Fibroblast of skin of right biceps (primary cell): ENCODE data around the gene ABHD16A.

Experiments used
- DNase-seq: peaks from one replicate; pipeline ENCODE4 v3.0.0-alpha.2; 2013

ABHD16A gene

GRCh38 chr6:31730631-31731086, 27.5 kb upstream of the ABHD16A start:
- no peak for DNase-seq

DNA sequence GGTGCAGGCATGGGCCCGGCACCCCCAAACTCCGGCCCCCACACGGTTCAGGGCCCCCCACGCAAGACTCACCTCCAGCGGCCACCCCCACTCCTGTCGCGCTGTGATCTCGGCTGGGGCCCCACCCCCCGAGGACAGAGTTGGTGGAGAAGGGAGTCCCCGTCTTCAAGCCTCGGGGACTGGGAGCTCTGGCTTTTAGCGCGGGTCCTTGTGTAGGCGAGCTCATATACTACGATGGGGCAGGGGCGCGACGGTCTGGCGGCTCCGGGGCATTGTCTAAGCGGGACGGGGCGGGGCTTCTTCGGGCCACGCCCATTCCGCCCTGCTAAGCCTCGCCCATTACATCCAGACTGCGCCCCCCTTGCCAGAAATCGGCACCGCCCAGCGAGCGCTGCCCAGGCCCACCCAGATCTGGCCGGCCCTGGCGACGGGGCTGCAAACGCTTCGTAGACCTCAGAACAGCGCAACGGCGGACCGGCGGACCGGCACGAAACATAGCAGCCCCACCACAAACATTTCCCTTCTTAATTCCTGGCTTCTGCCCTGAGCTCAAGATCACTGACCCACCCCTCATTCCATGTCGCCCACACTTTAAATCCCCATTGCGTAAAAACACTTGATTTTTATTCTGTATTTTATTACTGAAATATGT, 27.0 kb upstream of the ABHD16A start:
- peak; percentile 90 for DNase-seq

DNA sequence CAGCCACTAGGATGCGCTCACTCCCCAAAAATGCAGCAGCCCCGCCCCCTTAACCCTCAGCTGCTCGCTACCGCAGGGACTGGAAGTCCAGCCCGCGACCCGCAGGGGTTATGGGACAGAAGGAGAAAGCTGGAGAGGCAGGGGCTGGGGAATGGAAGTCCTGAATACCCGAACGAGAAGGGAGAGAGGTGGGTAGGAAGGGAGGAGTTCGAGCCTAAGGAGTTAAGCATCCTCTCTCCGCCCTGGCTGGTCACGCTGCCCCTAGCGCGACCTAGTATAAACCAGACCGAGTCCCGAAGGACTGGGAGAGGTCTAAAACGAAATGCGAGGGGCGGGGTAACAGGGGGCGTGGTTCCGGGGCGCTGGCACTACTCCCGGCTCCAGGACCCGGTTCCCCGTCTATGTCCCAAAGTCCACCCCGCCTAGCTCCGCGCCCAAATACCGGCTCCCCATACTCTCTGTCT, 26.4 kb upstream of the ABHD16A start:
- peak; percentile 82 for DNase-seq

GRCh38 chr6:31728767-31729514, 25.8 kb upstream of the ABHD16A start, which contains the start of gene DDAH2:
Gene DDAH2, minus strand, starts transcription at chr6:31729299. Its CDS starts 138 bp downstream, at chr6:31729161.
- no peak for DNase-seq

DNA sequence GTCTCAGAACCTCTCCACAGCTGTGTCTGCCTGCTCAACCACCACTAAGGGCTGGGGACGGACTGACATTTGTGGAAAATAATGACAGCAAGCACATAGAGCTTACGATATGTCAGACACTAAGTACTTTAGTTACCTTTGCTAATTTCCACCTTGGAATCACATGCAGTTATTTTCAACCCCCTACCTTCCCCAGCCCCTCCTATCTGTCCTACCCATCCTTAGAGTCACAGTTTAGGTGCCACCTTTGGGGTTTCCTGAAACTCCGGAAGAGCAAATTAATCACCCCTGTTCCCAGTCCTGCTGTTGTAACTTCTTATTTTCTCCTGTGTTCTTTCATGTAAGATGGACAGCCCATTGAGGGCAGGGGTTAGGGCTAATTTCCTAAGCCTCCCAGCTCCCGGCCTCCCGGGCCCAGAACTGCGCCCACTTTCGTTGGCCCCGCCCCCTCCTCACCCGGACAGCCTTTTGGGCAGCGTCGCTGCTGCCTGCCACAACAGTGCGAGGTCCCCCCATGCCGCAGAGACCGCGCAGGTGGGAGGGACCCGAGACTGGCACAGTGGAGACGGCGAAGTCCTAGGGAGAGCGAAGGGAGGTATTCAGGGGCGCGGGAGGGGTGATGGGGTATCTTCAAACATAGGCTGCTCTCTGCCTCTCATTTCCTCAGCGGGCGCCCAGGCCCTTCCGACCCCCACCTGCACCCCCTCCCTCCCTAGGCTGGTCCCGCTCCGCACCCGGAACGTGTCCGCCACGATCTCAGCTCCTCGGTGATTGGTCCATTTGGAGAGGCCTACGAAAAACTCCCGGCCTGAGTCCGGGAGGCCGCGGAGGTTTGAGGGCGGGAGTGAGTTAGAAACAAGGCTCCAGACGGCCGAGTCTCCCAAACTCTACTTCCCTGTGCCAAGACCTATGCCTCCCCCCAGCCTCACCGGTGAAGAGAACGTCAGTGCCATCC, 24.9 kb upstream of the ABHD16A start:
- no peak for DNase-seq

GRCh38 chr6:31727034-31727716, 24.1 kb upstream of the ABHD16A start:
- DNase-seq = no peak

DNA sequence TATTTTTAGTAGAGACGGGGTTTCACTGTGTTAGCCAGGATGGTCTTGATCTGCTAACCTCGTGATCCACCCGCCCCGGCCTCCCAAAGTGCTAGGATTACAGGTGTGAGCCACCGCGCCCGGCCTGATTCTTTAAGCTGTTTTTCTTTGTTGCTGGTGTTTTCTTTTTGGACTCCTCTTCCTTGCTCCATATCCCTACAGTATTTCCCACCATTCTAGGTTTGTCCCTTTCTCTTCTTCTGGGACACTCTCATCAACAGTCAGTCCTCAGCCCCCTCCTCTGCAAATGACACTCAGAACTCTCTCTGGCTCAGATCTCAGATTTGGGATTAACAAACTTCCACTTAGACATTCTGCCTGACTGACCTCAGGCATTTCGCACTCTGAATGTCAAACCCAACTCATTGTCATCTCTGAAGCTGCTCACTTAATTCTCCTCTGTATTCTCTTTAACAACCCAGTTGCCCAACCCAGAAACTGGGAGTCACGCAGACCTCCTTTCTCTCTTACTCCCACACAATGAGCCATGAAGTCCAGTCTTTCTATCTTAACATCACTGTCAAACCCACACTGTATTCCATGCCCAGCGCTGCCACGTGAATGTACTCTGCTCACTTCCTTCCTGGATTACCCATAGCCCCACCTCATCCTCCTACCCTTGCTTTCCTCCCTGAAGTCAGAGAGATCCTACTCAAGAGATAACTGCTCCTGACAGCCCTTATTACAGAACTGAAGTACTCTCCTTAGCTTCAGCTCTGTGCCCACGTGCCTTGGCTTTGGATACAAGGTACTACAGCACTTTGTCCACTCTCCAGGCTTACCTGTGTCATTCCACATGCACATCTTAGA, 22.6 kb upstream of the ABHD16A start:
- no peak for DNase-seq

- no peak for DNase-seq
Measured at GRCh38 chr6:31723980-31724691, 21.0 kb upstream of the ABHD16A start.

DNA sequence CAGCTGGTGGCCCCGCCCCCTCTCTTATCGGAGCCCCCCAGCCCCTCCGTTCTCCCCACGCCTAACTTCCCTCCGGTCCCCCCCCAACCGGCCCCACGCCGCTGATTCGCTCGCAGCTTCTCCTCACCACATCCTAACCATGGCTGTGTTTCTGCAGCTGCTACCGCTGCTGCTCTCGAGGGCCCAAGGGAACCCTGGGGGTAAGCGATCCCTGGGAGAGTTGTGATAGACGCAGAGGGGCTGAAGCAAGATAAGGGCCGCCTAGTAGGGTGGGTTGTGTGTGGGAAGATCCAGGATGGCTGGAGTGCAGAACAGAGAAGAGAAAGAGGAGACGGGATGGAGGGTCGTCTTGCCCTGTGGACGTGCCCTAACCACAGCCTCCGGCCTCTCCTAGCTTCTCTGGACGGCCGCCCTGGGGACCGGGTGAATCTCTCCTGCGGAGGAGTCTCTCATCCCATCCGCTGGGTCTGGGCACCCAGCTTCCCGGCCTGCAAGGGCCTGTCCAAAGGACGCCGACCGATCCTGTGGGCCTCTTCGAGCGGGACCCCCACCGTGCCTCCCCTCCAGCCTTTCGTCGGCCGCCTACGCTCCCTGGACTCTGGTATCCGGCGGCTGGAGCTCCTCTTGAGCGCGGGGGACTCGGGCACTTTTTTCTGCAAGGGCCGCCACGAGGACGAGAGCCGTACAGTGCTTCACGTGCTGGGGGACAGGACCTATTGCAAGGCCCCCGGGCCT, 20.3 kb upstream of the ABHD16A start, which contains the start of gene MPIG6B:
Gene MPIG6B, plus strand, starts transcription at position 129 of the 735 bp plus-strand sequence. Its CDS starts 11 bp downstream, at position 140.
- DNase-seq = no peak

DNA sequence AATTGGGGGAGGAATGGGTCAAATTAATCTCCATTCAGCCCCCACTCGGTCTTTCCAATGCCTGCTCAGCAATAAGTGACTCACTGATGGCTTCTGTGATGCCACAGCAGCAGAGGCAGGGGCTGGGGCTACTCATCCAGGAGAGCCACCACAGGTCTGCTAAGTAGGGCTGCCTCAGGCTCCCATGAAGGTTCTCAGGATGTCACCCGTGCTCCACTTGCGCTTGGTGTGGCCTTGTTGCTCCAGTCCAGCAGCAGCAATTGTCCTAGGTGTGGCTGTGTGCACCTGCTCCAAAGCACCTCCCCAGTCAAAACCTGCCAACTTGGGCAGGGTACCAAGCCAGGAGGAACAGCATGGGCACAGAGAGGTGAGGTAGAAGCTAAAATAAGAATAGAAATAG, 19.0 kb upstream of the ABHD16A start:
- DNase-seq = no peak

DNA sequence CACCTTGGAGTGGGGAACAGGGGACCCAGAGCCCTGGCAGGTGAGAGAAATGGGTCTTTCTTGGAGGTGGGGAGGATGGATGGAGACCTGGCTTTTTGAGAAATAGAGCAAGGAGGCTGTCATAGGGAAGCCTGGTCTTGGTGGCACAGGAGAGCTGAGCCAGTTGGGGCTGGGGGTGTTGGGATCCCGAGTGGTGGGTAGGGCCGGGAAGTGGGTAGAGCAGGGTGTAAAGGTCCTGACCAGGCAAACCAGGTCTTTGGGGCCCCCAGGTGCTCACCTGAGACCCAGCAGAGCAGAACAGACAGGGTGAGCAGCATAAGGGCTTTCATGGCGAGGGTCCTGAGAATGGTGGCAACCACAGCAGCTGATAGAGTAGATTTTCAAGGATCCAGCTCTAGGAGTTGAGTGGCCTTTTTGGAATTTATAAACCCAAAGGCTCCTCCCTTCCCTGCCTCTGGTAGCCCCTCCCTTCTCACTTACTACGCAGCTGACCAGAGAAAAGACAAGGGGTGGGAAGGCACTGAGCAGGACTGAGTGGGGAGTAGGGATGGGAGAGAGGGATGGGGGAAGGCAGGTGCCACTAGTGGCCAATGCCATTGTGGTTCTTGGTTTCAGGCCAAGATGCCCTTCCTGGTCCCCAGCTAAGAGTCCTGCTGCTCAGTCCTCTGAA, 18.4 kb upstream of the ABHD16A start, which contains the start of gene LY6G6C:
Gene LY6G6C, minus strand, starts transcription at position 396 of the 670 bp plus-strand sequence. Its CDS starts 67 bp downstream, at position 329.
- DNase-seq = no peak

GRCh38 chr6:31720196-31720770, 17.2 kb upstream of the ABHD16A start:
- DNase-seq = no peak

DNA sequence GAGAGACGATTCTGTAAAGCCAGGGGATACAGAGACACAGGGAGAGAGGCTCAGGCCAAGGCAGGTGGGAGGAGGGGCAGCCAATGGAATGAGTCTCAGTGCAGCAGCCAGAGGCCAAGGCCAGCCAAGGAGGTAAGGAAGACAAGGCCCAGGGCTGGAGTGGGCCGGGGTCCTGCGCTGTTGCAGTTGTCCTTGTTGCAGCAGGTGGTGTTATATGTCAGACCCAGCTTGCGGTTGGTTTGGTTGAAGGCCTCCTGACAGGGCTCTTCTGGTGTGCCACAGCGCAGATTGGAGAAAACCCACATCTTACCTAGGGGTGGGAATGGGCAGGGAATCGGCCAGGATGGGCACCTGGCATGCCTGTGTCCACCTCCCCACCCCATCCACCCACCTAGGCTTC, 15.9 kb upstream of the ABHD16A start:
- DNase-seq = no peak

- DNase-seq = no peak
Measured at GRCh38 chr6:31718265-31718664, 15.1 kb upstream of the ABHD16A start.

DNA sequence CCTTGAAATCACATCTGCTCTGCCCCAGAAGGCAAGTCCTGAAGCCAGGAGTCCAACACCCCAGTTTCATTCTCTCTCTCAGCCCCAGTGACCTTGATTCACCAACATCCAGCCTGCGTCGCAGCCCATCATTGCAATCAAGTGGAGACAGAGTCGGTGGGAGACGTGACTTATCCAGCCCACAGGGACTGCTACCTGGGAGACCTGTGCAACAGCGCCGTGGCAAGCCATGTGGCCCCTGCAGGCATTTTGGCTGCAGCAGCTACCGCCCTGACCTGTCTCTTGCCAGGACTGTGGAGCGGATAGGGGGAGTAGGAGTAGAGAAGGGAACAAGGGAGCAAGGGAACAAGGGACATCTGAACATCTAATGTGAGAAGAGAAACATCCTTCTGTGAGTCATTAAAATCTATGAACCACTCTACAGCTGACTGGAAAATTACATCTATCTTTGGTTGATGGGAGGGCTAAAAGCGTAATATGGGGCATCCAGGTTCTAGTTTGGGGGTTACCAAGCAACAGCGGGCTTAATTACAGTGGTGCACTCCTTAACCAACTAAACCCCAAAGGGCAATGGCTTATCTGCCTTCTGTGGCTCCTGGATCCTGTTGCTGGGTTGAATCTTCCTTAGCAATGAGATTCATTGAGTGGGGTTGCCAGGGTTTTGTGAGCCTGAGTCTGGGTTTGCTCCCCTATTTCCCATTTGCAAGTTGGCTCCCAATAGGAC, 14.5 kb upstream of the ABHD16A start:
- no peak for DNase-seq

DNA sequence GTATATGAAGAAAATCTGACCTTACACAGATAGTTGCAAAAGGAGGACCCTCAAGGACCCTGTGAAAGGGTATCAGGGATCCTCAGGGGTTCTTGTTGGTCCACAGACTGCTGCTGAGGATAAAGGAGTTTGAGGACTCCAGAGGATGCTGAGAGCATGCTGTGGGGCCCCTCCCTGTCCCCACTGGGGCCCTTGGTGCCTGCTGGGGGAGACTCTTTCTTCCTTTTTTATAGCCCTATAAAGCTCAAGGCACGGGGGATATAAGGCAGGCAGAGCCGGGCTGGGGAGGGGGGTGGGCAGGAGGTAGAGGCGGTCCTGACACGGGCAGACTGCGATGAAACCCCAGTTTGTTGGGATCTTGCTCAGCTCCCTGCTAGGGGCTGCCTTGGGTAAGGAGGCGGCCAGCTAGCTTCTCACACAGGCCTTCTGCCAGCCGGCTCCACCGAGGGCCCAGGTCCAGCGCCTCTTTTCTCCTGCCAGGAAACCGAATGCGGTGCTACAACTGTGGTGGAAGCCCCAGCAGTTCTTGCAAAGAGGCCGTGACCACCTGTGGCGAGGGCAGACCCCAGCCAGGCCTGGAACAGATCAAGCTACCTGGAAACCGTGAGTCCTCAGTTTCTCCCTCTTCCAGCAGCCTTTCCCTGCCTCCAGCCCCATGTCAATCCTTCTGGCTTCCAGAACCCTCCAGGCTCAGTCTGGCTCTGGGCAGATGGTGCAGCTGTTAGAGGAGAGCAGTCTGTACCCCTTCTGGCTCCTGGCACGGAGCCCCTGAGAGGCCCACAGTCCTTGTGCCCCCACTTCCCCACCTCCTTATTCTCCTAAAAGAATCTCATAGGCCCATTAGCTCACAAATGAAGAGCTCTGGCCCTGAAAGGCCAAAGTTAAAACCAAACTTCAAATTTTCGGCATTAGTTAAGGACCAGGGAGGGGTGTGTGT, 12.2 kb upstream of the ABHD16A start, which contains the start of gene LY6G6D:
Gene LY6G6D, plus strand, starts transcription at position 327 of the 937 bp plus-strand sequence. Its CDS starts 8 bp downstream, at position 335.
- DNase-seq = no peak
